HG02884 (cell line): Measurements from ENCODE around the gene C21orf58.

Experiments
- ATAC-seq: cut with Tn5 transposase; IDR thresholded peaks from one replicate; pipeline ENCODE4 v1.9.1; 2021; ENCODE audit warnings: mild to moderate bottlenecking, moderate library complexity; ENCODE audit not compliant: unreplicated experiment

C21orf58 gene

DNA sequence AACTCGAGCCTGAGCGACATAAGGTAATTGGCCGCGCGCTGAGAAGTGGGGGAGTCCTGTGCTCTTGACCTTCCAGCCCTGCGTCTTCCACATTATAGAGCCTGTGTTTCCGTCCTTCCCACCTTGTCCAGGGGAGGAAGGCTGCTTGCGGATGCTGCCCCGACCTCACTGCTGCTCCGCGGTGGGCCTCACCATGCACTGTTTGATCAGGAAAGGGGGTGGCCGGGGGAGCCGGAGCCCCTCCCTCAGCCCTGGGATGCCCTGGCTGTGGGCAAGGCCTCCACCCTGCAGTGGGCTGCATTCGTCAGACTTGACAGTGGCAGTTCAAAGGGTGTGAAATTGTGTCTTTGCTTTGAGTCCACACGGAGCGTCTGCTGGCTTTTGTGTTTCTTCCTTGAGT is 30.4 kb upstream of the C21orf58 start:
- ATAC-seq: no peak

DNA sequence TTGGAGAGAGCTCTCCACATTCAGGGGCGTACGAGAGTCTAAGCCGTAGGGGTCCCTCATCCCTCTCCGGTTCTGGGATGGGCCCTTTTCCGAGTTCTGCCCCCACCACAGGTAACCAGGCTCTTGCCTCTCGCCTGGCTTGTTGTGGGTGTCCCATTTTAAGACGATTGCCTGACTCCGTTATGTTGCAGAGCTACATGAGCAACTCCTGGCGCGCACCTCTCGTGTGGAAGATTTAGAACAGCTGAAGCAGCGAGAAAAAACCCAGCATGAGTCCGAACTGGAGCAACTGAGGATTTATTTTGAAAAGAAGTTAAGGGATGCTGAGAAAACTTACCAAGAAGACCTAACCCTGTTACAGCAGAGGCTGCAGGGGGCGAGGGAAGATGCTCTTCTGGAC is 29.2 kb upstream of the C21orf58 start:
- no peak for ATAC-seq

DNA sequence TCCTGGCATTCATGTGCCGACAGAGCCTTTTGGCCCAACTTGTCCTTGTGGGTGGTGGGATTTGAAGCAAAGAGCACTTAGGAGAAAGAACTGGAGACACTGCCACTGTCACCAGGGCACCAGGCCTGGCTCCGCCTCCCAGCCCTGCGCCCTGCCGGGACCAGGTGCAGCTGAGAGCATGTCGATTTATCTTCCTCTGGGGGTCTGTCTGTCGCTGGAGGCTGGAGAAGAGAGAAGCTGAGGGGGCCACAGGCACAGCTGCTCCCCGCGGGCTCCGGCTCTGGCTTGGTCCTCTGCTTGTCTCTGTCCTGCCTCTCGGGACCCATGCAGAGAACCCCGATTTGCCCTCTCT is 28.5 kb upstream of the C21orf58 start:
- ATAC-seq: no peak

DNA sequence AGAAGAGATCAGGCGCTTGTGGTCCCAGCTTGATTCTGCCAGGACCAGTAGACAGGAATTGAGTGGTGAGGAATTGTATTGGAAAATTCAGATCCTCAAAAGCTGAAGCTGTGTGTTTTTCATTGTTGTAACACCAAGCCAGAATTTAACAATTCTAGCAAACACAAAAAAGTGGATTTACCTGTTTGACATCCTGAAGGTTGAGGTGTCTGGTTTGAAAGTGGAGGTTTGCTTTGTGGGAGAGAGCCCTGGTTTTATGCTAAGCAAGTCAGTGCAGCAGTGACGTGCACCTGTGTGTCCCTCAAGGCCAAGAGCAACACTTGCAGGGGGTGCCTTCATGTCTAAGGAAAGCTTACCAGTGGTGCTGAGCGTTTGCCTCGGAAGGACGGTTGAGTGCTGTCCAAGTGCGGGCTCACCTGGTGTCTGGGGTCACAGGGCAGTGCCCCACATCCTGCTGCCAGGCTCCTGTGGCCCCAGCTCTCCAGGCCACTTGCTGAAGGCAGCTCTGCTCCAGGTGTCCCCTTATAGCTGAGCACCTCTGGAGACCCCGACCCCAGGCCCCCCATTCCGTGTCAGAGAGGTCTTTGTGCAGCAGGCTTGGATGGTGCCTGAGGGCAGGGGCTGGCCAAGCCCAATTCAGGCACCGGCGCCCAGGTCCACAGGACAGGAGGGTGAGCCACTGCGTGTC is 27.9 kb upstream of the C21orf58 start:
- no peak for ATAC-seq

DNA sequence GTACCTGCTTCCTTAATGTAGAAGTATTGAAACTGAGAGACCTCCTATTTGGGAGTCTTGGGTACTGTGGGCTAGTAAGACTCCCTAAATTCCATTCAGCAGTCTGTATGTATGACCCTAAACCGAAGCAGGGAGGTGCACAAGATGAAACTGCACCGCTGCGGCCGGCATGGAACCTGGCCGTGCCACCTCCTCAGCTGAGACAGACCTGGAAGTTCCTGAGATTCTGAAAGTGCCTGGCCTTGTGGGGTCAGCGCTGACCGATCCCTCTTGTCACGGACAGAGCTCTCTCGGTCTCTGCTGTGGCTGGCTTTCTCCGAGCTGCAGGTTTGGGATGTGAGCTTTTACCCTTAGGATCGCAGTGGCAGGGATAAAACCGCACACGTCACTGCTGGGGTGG is 27.3 kb upstream of the C21orf58 start:
- ATAC-seq: no peak

DNA sequence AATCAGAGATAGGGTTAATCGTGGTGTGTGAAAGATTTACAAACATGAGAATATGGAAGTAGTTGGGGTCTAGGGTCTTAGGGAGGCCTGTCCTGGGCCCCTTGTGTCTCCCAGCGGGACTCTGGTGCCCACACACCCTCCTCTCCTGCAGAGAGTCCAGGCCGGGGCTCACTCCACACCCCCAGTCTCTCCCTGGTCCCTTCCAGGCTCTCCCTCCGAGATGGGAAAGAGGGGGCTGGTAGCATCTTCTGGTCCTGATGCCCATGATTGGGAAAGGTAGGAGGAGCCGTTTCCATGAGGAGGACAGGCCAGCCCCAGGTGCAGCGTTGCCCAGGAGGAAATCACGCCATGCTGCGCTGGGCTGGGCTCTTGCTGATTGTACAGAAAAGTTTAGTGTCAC is 26.9 kb upstream of the C21orf58 start:
- no peak for ATAC-seq

DNA sequence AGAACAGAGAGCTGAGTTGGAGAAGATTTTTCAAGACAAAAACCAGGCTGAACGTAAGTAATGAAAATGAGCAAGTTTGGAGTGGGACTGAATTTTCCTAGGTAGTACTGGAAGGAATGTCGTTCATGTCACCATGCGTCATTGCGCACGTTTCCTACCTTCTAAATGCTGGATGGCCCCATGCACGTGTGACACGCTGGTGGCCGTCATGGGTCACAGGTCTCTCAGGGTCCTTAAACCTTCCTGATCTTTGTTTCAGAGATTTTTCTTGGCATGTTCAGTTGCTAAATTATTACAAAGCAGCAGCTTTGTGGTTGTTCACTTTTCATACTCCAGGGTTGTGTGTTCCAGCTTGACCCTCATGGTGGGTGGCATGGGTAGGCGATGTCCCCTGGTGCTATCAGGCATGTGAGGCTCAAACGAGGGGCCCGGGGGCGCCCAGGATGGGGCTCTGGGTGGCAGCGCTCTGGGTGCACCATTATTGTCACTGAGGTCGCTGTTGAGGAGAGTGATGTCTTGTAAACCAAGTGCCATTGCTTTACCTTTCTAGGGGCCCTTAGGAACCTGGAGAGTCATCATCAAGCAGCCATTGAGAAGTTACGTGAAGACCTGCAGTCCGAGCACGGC is 25.6 kb upstream of the C21orf58 start:
- ATAC-seq: no peak

DNA sequence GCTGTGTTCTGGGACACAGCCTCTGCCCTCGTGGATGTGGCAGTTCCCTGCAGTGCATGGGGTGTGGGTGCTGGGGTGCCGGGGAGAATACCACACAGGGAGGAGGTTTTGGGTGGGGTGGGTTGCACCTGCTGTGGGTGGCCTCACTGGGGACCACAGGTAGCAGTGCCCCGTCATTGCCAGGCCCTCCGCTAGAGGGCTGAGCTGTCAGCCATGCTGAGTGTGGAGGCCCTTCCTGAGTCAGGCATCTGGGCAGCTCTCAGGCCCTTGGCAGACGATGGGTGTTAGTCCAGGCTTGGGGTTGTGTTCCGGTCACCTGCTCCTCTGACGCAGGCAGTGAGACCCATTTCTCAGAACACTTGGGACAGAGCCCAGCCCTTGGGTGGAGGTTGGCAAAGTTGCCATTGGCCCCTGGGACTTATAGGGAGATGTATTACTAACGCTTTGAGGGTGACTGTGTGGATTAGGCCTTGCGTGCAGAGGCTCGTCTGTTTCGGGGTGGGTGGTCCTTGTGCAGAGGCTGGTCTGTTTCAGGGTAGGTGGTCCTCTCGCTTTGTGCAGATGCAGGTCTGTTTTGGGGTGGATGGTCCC is 24.2 kb upstream of the C21orf58 start:
- ATAC-seq: no peak

DNA sequence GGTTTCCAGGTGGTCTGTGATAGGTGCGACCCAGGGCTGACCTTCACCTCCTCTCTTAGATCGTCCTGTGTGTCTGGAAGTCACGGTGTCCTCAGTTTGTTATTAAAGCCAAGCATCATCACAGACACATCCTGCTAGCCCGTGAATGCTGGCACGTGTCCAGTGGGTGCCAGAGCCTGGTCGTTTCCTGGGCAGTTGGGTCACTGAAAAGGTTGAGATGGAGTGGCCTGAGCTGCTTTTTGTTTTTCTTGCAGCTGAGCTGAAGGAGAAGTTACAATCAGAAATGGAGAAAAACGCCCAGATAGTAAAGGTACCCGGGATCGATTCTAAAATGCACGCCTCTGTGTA is 23.5 kb upstream of the C21orf58 start:
- ATAC-seq: no peak

DNA sequence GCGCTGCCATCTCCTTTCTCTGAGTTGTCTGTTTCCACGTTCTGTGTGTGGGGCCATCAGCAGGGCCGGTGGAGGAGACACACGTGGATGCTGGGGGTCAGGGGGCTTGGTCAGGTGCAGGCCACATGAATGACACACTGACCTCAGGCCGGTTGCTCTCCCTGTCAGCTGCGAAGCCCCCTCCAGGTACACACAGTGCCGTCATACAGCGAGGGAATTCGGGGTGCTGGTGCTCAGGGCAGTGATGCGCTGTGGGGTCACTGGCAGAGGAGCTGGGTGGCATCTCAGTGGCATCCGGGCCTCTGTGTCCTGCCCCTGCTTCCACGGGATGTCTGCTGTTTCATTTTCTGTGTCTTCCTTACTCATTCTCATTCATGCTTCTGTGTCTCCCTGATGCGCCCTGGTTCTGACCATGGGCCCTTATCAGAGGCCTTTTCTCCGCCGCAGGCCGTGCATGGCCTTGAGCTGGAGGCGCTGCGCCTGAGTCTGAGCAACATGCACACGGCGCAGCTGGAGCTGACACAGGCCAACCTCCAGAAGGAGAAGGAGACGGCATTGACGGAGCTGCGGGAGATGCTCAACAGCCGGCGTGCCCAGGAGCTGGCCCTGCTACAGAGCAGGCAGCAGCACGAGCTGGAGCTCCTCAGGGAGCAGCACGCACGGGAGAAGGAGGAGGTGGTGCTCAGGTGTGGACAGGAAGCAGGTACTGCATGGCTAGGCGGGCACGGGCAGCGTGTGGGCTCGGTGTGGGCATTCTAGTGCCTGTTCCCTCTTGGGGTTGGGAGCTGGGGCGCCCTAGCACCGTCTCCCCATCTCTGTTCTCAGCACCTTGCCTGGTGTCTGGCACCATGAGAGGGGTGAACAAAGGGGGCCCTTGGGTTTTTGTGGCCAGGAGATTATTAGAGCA is 22.9 kb upstream of the C21orf58 start:
- no peak for ATAC-seq

DNA sequence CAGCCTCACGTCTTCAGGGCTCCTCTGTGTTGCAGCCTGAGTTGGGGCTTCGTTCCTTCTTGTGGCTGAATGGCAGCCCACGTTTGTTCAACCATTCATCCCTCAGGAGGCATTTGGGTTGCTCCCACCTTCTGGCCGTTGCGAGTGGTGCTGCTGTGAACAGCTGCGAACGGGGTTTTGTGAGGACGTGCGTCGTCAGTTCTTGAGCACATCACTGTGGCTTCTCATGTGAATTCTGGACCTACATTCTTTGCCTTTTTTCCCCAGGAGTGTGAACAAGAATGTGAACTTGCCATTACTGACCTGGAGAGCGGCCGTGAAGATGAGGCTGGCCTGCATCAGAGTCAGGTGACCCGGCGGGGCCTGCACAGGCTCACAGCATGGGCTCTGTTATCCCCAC is 22.2 kb upstream of the C21orf58 start:
- no peak for ATAC-seq

DNA sequence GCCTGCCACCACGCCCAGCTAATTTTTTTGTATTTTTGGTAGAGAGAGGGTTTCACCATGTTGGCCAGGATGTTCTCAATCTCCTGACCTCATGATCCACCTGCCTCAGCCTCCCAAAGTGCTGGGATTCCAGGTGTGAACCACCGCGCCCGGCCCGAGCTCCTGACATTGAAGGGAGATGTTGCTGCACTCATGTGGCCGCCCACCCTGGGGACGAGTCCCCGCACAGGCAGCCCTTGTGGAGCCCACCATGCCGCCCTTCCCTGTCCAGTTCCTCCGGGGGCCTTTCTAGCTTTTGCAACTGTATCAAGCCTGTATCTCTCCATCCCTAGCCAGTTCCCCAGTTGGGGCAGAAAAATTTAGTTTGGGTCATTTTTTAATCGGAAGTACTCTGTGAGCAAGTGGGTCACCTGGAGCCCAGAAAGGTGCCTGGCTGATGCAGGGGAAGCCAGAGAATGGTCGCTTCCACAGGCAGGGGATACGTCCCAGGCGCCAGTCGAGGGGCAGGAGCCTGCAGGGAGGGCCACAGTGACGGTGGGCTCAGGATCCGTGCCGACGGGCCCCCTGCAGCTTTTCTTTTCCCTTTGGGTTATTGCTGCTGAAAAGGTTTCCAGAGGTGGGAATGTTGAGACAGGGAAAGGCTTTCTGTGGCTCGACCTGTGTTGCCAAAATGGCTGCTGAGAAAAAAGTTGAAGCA is 20.7 kb upstream of the C21orf58 start:
- no peak for ATAC-seq

DNA sequence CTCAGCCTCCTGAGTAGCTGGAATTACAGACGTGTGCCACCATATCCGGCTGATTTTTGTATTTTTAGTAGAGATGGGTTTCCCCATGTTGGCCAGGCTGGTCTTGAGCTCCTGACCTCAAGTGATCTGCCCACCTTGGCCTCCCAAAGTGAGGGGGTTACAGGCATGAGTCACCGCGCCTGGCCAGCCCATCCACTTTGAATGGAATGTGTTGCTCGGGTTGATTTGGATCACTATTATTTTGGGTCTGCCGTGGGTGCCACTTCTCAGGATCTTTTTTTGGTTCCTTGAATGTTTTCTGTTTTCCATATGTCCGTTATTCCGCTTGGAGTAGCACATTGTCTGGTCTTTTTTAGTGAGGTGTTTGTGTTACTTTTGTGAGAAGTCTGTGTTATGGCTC is 17.3 kb upstream of the C21orf58 start:
- ATAC-seq: no peak

DNA sequence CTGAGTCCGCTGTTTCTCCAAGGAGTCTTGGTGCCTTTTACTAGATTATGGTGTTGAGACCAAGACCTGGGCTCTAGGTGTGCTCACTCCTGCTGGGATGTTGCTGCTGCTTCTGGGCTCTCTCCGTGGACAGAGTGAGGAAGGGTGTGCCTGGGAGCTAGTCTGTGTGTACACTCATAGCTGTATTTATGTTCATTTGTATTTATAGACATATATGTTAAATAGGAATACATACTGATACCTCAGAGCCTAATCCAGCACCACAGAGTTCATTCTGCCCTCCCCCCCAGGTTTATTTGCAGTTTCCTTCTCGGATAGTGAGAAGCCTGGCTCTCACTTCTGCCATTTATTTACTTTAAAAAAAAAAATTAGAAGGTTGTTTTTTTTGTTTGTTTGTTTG is 12.9 kb upstream of the C21orf58 start:
- ATAC-seq: no peak

DNA sequence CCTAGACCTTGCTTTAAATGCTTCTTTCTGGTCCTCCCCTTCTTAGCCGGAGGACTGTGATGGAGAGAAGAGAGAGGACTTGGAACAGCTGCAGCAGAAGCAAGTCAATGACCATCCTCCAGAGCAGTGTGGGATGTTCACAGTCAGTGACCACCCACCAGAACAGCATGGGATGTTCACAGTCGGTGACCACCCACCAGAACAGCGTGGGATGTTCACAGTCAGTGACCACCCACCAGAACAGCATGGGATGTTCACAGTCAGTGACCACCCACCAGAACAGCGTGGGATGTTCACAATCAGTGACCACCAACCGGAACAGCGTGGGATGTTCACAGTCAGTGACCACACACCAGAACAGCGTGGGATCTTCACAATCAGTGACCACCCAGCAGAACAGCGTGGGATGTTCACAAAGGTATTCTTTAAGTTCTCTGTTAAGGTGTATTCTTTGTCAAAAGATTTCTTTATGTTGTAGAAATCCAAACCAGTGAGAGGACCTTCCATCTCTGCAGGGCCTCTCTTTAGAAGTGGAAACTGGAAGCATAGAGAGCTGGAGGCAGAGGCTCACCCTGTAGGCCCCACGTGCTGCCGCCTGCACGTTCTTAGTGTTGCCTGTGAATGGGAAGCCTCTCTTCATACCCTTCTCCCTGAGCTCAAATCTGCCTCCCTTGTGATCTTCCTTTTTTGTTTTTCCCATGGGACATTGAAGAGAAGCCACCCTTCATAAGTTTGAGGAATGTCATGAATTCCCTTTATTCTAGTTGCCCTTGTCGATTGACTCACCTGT is 10.9 kb upstream of the C21orf58 start:
- ATAC-seq: no peak

DNA sequence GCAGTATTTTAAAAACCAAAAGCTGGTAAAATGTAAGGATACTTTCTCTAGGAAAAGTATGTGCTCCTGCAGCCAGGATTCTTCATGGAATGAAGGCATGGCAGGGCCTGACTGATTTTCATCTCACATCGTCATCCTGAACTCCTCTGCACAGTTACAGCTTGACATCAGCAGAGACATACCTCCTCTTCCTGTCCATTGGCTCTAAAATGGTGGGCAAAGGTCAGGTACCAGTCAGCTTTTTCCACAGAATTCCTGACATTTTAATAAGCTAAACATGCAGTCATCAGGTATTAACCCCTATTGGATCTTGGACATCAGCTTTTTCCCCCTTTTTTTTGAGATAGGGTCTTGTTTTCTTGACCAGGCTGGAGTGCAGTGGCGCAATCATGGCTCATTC is 6.1 kb upstream of the C21orf58 start:
- no peak for ATAC-seq

DNA sequence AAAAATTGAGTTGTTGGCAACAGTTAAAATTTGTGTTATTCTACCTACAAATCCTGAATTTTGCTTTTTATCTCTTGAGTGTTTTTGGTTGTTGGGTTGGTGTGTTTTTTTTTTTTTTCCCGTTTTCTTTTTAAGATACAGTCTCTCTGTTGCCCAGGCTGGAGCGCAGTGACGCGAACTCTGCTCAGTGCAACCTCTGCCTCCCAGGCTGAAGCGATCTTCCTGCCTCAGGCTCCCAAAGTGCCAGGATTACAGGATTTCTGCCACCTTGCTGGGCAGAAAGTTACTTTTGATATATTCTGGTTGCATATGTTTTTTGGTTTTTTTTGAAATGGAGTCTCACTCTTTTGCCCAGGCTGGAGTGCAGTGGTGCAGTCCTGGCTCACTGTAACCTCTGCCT is 4.5 kb upstream of the C21orf58 start:
- no peak for ATAC-seq

DNA sequence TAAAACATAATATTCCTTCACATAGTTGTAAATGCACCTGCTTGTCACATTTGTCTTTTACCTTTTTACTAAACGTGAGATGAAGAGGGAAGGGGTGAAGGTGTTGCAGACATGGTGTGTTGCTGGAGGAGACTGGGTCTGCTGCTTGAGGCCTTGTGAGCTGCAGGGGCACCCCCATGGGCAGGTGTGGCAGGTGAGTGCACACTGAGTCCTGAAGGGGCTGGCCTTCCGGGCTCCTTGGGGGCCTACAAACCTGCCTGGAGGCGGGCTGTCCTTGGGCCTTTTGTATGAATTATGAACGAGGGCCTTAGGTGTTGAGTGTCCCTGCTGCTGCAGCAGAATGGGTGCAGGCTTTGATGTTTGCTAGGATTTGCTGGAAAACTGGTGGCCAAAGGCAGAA is 4.0 kb upstream of the C21orf58 start:
- ATAC-seq: no peak

DNA sequence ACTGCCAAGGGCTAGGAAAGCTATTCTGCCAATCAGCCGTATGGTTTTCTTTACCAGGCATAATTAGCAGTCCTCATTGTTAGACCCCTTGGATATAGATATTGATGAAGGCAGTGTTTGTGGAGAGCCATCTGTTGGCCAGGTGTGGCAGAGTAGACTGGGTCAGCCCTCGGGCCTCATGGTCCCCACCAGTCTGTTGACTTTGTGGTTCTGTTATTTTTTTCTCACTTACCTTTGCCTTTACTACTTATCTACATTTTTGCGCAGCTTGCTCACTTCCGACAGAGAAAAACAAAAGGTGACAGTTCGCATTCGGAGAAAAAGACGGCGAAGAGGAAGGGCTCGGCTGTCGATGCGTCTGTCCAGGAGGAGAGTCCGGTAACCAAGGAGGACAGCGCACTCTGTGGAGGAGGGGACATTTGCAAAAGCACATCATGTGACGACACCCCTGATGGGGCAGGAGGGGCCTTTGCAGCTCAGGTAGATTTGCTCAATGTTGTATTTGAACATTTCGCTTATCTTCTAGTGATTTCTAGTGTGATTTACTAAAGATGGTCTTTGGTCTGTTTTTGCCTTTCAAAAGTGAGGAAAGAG is 2.5 kb upstream of the C21orf58 start:
- ATAC-seq: no peak
